ENCODE measurements around the gene SLC4A8.
A peak's percentile ranks its signal among the peaks of the same experiment; 100 is the strongest.

The SLC4A8 gene

DNA sequence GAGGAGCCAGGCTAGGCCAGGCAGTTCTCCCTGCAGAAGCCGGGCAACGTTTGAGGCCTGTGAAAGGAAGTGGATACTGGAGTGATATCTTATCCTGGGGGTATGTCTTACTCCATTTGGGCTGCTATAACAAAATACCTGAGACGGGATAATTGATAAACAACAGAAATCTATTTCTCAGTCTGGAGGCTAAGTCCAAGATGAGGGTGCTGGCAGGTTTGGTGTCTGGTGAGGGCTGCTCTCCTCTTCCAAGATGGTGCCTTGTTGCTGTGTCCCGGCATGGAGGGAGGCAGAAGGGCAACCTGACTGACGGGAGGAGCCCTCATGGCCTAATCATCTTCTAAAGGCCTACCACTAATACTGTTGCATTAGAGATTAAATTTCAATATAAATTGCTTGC is 17.8 kb upstream of the SLC4A8 start:
- no peak overlapping the region for H3K18ac ChIP-seq (ENCODE audit: low read depth in 1 of 2, low read length in 2 of 2)
- peaks cover 0 to 4% of the 10 kb centered on the region in 2 experiments for H3K27me3 ChIP-seq (ENCODE audit: control insufficient read depth in 1 of 2, insufficient read depth in 1 of 2, low read length in 2 of 2)
- no peaks in the 10 kb centered on the region for H3K9me3 ChIP-seq (ENCODE audit: control insufficient read depth, low read length)
- H2AFZ ChIP-seq (ENCODE audit: low read depth, low read length): no peak overlapping the region
- H3K4me1 ChIP-seq (ENCODE audit: control insufficient read depth, insufficient read depth, low read depth, low read length): no peaks in the 10 kb centered on the region
- H3K9ac ChIP-seq (ENCODE audit: low read length): no peak overlapping the region
- H3K36me3 ChIP-seq (ENCODE audit: control insufficient read depth in 1 of 2, insufficient read depth in 2 of 2, low read depth in 1 of 2, low read length in 2 of 2): no peaks in the 10 kb centered on the region
- WGBS: 94% methylated on average over 4 of the region's 5 CpGs
- no peak overlapping the region for H2BK12ac ChIP-seq (ENCODE audit: low read length in 2 of 2)
- no peak overlapping the region for H4K8ac ChIP-seq (ENCODE audit: low read length)
- H2BK120ac ChIP-seq (ENCODE audit: low read depth, low read length): no peak overlapping the region
- H3K27ac ChIP-seq (ENCODE audit: low read length, poor library complexity, severe bottlenecking): no peak overlapping the region
- H3K23ac ChIP-seq (ENCODE audit: low read length in 2 of 2): no peak overlapping the region
- no peak overlapping the region for H3K14ac ChIP-seq (ENCODE audit: low read length in 2 of 2)
- no peak overlapping the region for H3K4me3 ChIP-seq (ENCODE audit: insufficient read depth in 1 of 2, low read depth in 1 of 2, low read length in 2 of 2)
- H4K91ac ChIP-seq (ENCODE audit: low read length): no peak overlapping the region
- no peaks in the 10 kb centered on the region for H3K79me1 ChIP-seq (replicated peaks; ENCODE audit: low read length, poor library complexity, severe bottlenecking)
- no peak overlapping the region for H2BK5ac ChIP-seq (ENCODE audit: low read depth, low read length, poor library complexity, severe bottlenecking)
- no peak for DNase-seq
- no peak overlapping the region for H3K4me2 ChIP-seq (ENCODE audit: low read length, poor library complexity, severe bottlenecking)
- no peak overlapping the region for H3K4ac ChIP-seq (ENCODE audit: low read depth in 1 of 2, low read length in 2 of 2)
- H2AK5ac ChIP-seq (ENCODE audit: low read length, severe bottlenecking): no peak overlapping the region
- H2BK15ac ChIP-seq (ENCODE audit: low read depth, poor library complexity, severe bottlenecking): no peak overlapping the region

- H3K36me3 ChIP-seq (ENCODE audit: control insufficient read depth in 1 of 2, insufficient read depth in 2 of 2, low read depth in 1 of 2, low read length in 2 of 2): no peaks in the 10 kb centered on the region
- no peaks in the 10 kb centered on the region for H3K79me1 ChIP-seq (replicated peaks; ENCODE audit: low read length, poor library complexity, severe bottlenecking)
- H3K4me1 ChIP-seq (ENCODE audit: control insufficient read depth, insufficient read depth, low read depth, low read length): no peaks in the 10 kb centered on the region
- no peak overlapping the region for H4K8ac ChIP-seq (ENCODE audit: low read length)
- H2BK5ac ChIP-seq (ENCODE audit: low read depth, low read length, poor library complexity, severe bottlenecking): no peak overlapping the region
- H2AK5ac ChIP-seq (ENCODE audit: low read length, severe bottlenecking): no peak overlapping the region
- H3K18ac ChIP-seq (ENCODE audit: low read depth in 1 of 2, low read length in 2 of 2): no peak overlapping the region
- WGBS: 62% methylated on average over 4 of the region's 4 CpGs
- no peak overlapping the region for H3K4ac ChIP-seq (ENCODE audit: low read depth in 1 of 2, low read length in 2 of 2)
- H2BK15ac ChIP-seq (ENCODE audit: low read depth, poor library complexity, severe bottlenecking): no peak overlapping the region
- H4K91ac ChIP-seq (ENCODE audit: low read length): no peak overlapping the region
- no peak overlapping the region for H3K14ac ChIP-seq (ENCODE audit: low read length in 2 of 2)
- H3K23ac ChIP-seq (ENCODE audit: low read length in 2 of 2): no peak overlapping the region
- no peak overlapping the region for H3K4me2 ChIP-seq (ENCODE audit: low read length, poor library complexity, severe bottlenecking)
- no peak overlapping the region for H2BK12ac ChIP-seq (ENCODE audit: low read length in 2 of 2)
- no peak overlapping the region for H3K27ac ChIP-seq (ENCODE audit: low read length, poor library complexity, severe bottlenecking)
- H3K27me3 ChIP-seq (ENCODE audit: control insufficient read depth in 1 of 2, insufficient read depth in 1 of 2, low read length in 2 of 2): peaks cover 0 to 4% of the 10 kb centered on the region in 2 experiments
- DNase-seq: no peak
- no peak overlapping the region for H2AFZ ChIP-seq (ENCODE audit: low read depth, low read length)
- H3K9ac ChIP-seq (ENCODE audit: low read length): no peak overlapping the region
- no peak overlapping the region for H3K4me3 ChIP-seq (ENCODE audit: insufficient read depth in 1 of 2, low read depth in 1 of 2, low read length in 2 of 2)
- no peaks in the 10 kb centered on the region for H3K9me3 ChIP-seq (ENCODE audit: control insufficient read depth, low read length)
- no peak overlapping the region for H2BK120ac ChIP-seq (ENCODE audit: low read depth, low read length)
These were observed 17.0 kb upstream of the SLC4A8 start for GRCh38 chr12:51407604-51408003.

- H3K9ac ChIP-seq (ENCODE audit: low read length): no peak overlapping the region
These were observed 14.8 kb upstream of the SLC4A8 start for GRCh38 chr12:51409846-51410245.

GRCh38 chr12:51413149-51413548 is 11.5 kb upstream of the SLC4A8 start:
- Histone ChIP-seq H3K27me3 (ENCODE audit: control insufficient read depth in 1 of 2, insufficient read depth in 1 of 2, low read length in 2 of 2) (peaks cover 4 to 5% of the 10 kb centered on the region in 2 experiments), H3K4me1 (ENCODE audit: control insufficient read depth, insufficient read depth, low read depth, low read length) (no peaks in the 10 kb centered on the region), H3K4me2 (ENCODE audit: low read length, poor library complexity, severe bottlenecking) (no peak overlapping the region), H4K8ac (ENCODE audit: low read length) (no peak overlapping the region), H3K79me1 (replicated peaks; ENCODE audit: low read length, poor library complexity, severe bottlenecking) (no peaks in the 10 kb centered on the region), H2BK12ac (ENCODE audit: low read length in 2 of 2) (no peak overlapping the region), H3K27ac (ENCODE audit: low read length, poor library complexity, severe bottlenecking) (no peak overlapping the region), H3K9ac (ENCODE audit: low read length) (no peak overlapping the region), H4K91ac (ENCODE audit: low read length) (no peak overlapping the region), H3K14ac (ENCODE audit: low read length in 2 of 2) (no peak overlapping the region), H2BK15ac (ENCODE audit: low read depth, poor library complexity, severe bottlenecking) (no peak overlapping the region), H3K36me3 (ENCODE audit: control insufficient read depth in 1 of 2, insufficient read depth in 2 of 2, low read depth in 1 of 2, low read length in 2 of 2) (no peaks in the 10 kb centered on the region), H3K18ac (ENCODE audit: low read depth in 1 of 2, low read length in 2 of 2) (no peak overlapping the region), H2AK5ac (ENCODE audit: low read length, severe bottlenecking) (no peak overlapping the region), H3K4ac (ENCODE audit: low read depth in 1 of 2, low read length in 2 of 2) (no peak overlapping the region), H2BK5ac (ENCODE audit: low read depth, low read length, poor library complexity, severe bottlenecking) (no peak overlapping the region), H3K4me3 (ENCODE audit: insufficient read depth in 1 of 2, low read depth in 1 of 2, low read length in 2 of 2) (no peak overlapping the region), H2AFZ (ENCODE audit: low read depth, low read length) (no peak overlapping the region), H3K9me3 (ENCODE audit: control insufficient read depth, low read length) (no peaks in the 10 kb centered on the region), H2BK120ac (ENCODE audit: low read depth, low read length) (no peak overlapping the region), H3K23ac (ENCODE audit: low read length in 2 of 2) (no peak overlapping the region)
- DNase-seq: no peak

More at GRCh38 chr12:51409846-51410245, 14.8 kb upstream of the SLC4A8 start:
- Histone ChIP-seq H2BK120ac (ENCODE audit: low read depth, low read length) (no peak overlapping the region), H3K18ac (ENCODE audit: low read depth in 1 of 2, low read length in 2 of 2) (no peak overlapping the region), H4K91ac (ENCODE audit: low read length) (no peak overlapping the region), H2BK12ac (ENCODE audit: low read length in 2 of 2) (no peak overlapping the region), H2AK5ac (ENCODE audit: low read length, severe bottlenecking) (no peak overlapping the region), H3K4ac (ENCODE audit: low read depth in 1 of 2, low read length in 2 of 2) (no peak overlapping the region), H3K9me3 (ENCODE audit: control insufficient read depth, low read length) (no peaks in the 10 kb centered on the region), H3K14ac (ENCODE audit: low read length in 2 of 2) (no peak overlapping the region), H4K8ac (ENCODE audit: low read length) (no peak overlapping the region), H2BK15ac (ENCODE audit: low read depth, poor library complexity, severe bottlenecking) (no peak overlapping the region), H3K23ac (ENCODE audit: low read length in 2 of 2) (no peak overlapping the region), H3K4me1 (ENCODE audit: control insufficient read depth, insufficient read depth, low read depth, low read length) (no peaks in the 10 kb centered on the region), H3K4me2 (ENCODE audit: low read length, poor library complexity, severe bottlenecking) (no peak overlapping the region), H3K79me1 (replicated peaks; ENCODE audit: low read length, poor library complexity, severe bottlenecking) (no peaks in the 10 kb centered on the region), H3K36me3 (ENCODE audit: control insufficient read depth in 1 of 2, insufficient read depth in 2 of 2, low read depth in 1 of 2, low read length in 2 of 2) (no peaks in the 10 kb centered on the region), H3K27me3 (ENCODE audit: control insufficient read depth in 1 of 2, insufficient read depth in 1 of 2, low read length in 2 of 2) (peaks cover 0 to 3% of the 10 kb centered on the region in 2 experiments), H2AFZ (ENCODE audit: low read depth, low read length) (no peak overlapping the region), H3K27ac (ENCODE audit: low read length, poor library complexity, severe bottlenecking) (no peak overlapping the region), H3K4me3 (ENCODE audit: insufficient read depth in 1 of 2, low read depth in 1 of 2, low read length in 2 of 2) (no peak overlapping the region), H2BK5ac (ENCODE audit: low read depth, low read length, poor library complexity, severe bottlenecking) (no peak overlapping the region)
- DNase-seq: peak; percentile 17
- 40% methylated on average over 7 of the region's 8 CpGs for WGBS
